GM18520 (cell line): ENCODE results near the gene BRIP1.
"Not testable (repeated sequence)": the region's sequence is repeated elsewhere in the genome, so short reads cannot be mapped to it uniquely, and the experiment has no call there.

Experiments
- ATAC-seq: cut with Tn5 transposase; IDR thresholded peaks from one replicate; pipeline ENCODE4 v1.9.1; 2021; ENCODE audit not compliant: unreplicated experiment

The BRIP1 gene

DNA sequence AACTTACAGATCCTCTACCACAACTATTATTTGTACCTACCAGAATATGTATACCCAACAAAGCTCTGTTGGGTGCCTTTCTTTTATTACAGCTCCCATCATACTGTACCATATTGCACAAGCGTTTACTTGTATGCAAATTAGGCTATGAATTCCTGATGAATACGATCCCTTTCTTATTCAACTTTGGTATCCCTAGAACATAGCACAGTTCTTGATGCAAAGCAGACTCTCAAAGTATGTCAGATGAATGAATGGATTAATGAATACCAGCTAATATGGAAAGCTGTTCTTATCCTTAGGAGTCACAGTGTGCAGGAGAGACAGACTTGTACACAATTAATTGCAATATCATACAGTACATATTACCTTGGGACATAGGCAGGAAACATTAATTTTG is 192.6 kb downstream of the BRIP1 start:
- no peak for ATAC-seq

DNA sequence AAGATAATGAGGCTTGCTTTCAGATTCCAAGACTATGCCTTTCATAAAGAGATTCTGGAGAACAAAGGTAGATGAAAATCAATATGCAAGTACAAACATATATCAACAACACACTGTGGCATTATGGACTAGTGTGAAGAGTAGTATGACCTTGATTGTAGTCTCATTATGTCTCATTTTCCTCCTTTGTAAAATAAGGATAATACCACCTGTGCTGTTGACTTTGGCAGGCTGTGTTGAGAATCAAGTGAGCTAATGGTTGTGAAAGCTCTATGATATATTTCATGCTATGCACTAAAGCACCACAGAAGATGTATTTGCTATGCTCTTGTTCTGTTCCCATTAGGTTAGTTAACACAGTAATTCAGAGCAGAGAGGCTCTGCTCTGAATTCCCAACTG is 193.8 kb downstream of the BRIP1 start:
- ATAC-seq = no peak

DNA sequence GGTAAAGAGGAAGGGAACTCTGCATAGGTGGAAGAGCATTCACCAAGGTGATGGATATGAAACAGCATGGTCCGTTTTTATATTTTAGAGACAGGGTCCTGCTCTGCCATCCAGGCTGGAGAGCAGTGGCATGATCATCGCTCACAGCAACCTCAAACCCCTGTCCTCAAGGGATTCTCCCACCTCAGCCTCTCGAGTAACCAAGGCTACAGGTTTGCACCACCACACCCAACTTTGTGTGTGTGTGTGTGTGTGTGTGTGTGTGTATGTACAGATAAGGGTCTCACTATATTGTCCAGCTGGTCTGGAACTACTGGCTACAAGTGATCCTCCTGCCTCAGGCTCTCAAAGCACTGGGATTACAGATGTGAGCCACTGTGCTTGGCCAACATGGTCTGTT is 194.8 kb downstream of the BRIP1 start:
- ATAC-seq = no peak

DNA sequence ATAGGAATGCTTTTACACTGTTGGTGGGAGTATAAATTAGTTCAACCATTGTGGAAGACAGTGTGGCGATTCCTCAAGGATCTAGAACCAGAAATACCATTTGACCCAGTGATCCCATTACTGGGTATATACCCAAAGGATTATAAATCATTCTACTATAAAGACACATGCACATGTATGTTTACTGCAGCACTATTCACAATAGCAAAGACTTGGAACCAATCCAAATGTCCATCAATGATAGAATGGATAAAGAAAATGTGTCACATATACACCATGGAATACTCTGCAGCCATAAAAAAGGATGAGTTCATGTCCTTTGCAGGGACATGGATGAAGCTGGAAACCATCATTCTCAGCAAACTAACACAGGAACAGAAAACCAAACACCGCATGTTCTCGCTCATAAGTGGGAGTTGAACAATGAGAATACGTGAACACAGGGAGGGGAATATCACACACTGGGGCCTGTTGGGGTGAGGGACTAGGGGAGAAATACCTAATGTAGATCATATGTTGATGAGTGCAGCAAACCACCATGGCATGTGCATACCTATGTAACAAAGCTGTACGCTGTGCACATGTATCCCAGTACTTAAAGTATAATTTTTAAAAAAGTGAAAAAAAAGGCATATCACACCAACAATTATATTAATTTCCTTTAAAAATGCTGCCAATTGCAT is 196.8 kb downstream of the BRIP1 start:
- ATAC-seq = not testable (repeated sequence)

DNA sequence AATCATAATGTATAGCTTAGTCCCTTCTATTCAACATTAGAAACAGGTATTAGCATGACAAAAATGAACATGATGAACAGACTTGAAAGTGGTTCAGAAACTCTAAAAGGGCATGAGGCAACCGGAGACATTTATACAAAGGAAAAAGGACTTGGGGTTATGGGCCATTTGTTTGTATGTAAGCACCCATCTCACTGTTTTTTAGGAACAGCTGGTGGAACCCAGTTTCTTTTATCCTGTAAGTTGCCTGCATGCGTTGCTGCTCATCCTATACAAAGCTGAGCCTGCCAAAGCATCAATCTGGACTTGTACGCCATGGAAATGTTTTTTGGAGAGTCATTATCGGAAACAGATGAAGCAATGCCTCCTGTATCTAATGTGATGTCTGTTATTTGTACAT is 200.0 kb downstream of the BRIP1 start:
- no peak for ATAC-seq

DNA sequence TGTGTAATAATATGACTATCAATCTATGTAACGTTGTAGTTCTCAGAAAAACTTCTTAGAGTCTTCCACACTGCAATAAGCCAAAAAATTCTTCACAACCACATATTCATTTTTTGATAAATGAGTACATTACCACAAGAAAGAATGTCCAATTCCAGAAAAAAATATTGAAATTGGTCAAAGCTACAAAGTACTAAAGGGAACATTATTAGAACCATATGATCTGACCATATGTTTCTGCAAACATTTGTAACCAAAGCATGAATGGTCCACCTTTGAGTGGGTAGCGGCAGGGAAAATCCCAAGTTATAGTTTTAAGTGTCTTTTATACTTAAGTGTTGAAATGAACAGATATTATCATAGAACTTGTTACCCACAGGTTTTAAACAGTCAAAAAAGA is 200.6 kb downstream of the BRIP1 start:
- no peak for ATAC-seq

DNA sequence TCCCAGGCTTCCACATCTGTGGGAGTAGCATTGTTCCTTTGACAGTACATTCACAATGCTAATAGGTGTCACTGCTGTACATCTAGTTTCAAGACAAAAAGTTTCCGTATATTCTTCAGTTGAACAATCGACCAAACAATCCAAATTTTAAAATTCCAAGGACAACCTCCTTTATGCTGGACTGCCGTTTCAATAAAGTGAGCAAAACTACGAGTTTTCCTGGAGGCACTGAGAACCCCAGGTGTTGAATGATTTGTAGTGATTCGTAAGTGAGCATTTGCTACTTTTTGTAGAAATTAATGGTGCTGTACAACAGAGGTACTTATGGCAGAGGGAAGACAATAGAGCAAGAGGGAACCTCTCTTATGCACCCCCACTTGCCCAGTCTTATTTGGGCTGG is 201.1 kb downstream of the BRIP1 start:
- ATAC-seq = no peak

DNA sequence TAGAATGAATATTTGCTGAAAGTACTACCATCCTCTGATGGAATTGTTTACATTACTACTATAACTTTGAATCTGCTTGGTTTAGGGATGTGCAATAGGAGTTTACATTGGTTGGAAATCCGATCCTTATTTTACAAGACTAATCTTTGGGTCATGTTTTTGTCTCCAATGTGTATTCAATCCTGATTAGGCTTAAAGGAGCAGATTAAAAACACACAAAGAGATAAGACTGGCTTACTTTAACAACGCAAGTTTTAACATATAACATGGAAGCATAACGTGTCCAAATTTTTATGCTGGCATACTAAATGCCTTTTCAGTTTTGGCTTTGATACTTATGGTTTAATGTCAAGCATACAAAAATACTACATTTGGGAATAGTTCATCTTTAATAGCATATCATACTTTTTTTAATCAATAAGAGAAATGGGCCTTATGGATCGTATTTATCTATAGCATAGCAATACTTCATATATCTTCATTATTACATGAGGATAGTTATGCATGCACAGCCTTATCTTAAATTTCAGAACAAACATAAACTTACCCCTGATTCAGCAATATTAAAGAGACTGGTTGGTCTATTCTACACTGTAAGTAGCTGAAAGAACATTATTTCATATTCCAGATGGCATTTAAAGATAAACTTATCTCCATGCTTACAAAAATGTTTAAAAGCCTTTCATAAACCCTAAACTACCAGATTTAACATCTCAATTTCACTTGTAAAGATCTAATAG is 202.4 kb downstream of the BRIP1 start:
- no peak for ATAC-seq

DNA sequence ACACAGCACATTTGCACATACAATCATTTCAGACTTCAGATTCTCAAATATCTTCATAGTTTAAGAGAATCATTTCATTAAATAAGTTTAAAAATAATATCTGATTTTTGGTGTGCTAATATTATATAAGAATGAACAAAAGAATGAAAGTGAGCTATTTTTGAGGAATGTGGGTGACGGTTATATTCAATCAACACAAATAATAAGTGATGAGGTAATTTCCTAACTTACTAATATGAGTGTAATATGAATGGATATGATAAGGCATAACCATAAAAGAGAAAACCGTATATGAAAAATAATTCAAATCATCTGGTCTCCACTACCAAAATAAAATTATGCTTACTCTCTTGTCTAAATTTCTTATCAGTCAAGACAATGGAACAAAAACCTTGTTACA is 203.9 kb downstream of the BRIP1 start:
- no peak for ATAC-seq

DNA sequence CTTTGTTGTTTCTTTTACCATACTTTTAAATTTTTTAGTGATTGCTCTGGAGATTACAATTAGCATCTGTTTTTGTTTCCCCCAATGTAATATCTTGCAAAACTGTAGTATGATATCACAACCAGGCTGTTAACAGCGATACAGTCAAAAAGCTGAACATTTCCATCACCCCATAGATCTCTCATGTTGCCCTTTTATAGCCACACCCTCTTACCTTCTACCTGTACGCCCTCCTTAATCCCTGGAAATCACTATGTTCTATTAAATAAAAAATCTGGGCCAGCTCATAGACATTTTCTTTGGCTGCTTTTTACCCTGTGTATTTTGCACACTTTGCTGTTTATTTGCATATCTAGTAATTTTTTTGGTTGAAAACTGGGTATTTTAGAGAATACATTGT is 205.1 kb downstream of the BRIP1 start:
- no peak for ATAC-seq

DNA sequence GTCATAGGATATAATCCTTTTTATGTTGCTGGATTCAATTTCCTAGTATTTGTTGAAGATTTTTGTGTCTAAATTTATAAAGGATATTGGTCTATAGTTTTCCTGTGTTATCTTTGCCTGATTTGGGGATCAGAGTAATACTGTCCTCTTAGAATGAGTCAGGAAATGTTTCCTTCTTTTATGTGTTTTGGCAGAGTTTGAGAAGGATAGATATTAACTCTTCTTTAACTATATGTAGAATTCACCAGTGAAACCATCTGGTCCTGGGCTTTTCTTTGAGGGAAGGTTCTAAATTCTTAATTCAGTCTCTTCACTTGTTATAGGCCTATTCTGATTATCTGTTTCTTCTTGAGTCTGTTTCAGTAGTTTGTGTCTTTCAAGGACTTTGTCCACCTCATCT is 206.0 kb downstream of the BRIP1 start:
- ATAC-seq = no peak

DNA sequence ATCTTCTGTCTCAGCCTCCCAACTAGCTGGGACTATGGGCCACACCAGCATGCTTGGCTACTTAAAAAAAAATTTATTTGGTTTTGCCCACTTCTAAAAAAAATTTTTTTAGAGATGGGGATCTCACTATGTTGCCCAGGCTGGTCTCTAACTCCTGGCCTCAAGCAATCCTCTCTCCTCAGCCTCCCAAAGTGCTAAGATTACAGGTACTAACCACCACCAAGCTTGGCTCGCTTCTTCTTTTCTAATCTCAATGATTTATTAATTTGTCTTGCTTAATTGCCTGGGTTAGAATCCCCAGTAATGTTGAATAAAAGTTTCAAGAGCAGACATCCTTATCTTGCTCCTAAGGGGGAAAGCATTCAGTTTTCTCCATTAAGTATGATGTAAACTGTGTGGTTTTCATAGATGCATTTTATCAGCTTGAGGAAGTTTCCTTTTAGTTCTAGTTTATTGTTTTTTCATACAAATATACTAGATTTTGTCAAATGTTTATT is 206.6 kb downstream of the BRIP1 start:
- no peak for ATAC-seq

DNA sequence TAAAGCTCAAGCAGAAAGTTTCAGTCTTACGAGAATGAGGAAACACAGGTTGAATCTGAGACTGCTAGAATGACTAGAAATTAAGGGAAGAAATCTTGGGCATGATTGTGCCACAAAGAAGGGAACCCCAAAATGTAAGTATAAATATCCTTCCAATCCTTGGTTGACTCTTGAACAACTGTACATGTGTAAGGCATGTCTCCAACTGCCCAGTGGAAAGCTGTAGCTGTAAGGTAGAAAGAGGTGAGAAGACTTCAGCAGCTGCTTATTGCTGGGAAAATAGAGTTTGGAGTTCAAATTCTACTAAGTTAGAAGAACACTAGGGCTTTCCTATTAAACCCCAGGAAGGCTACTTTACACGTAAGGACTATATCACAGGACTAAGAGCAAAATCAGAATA is 212.6 kb downstream of the BRIP1 start:
- no peak for ATAC-seq

DNA sequence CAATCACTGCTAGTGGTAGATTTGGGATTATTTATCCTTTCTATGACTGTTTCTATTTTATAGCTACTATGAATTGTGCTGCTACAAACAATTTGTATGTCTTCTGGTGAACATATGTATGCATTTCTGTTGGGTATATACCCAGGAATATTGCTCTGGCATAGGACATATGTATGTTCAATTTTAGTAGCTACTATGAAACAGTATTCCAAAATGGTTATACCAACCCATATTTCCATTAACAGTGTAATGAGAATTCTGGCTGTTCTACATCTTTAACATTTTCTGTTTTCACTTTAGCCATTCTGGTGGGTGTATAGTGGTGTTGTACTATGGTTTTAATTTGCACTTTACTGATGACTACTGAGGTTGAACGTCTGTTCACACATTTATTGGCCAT is 214.7 kb downstream of the BRIP1 start:
- no peak for ATAC-seq

DNA sequence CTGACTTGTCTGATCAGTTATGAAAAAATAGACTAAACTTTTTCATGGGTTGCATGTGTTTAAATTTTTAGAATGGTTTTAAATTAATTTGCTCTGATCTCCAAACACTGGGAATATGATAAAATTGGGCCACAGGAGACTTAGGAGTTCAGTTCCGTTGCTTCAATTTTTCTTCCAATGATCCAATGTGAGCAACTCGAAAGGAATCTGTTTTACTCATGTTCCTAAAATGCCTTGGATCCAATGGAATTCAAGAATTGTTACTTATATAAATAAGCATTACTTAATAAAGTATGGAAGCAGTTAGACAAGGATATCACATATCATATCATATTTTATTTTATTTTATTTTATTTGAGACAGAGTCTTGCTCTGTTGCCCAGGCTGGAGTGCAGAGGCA is 216.3 kb downstream of the BRIP1 start:
- ATAC-seq = no peak

DNA sequence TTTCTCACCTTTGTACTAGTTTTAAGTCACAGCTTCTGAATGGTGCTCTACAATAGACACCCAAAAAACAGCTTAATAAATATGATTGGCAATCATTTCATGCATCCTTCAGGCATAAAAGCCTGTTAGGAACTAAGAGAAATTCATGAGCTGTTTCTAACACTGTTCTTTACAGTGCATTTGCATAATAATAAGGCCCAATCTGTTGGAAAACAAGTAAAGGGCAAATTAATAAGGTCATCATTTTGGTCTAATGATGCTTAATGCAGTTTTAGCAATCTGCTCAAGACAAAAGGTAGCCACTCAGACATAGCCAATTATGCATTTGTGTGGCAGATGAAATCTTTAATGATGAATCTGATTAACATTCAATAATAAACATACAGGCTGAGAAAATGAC is 216.8 kb downstream of the BRIP1 start:
- ATAC-seq = no peak

DNA sequence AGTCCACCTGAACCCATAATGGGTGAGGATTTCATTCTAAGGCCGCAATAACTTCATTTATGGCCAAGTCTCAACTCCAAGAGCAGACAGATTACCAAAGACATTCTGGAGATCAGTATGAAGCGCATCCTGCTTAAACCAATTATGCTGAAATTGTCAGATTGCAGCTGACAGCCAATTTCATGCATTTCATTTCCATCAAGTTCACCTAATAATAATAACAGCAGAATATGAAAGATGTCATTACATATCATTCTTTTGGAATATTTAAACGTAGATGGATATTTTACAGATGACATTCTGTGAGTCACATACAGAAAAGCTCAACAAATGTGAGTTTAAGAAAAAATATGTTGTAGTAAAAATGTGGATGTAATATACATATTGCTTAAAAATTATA is 217.4 kb downstream of the BRIP1 start:
- ATAC-seq = no peak

DNA sequence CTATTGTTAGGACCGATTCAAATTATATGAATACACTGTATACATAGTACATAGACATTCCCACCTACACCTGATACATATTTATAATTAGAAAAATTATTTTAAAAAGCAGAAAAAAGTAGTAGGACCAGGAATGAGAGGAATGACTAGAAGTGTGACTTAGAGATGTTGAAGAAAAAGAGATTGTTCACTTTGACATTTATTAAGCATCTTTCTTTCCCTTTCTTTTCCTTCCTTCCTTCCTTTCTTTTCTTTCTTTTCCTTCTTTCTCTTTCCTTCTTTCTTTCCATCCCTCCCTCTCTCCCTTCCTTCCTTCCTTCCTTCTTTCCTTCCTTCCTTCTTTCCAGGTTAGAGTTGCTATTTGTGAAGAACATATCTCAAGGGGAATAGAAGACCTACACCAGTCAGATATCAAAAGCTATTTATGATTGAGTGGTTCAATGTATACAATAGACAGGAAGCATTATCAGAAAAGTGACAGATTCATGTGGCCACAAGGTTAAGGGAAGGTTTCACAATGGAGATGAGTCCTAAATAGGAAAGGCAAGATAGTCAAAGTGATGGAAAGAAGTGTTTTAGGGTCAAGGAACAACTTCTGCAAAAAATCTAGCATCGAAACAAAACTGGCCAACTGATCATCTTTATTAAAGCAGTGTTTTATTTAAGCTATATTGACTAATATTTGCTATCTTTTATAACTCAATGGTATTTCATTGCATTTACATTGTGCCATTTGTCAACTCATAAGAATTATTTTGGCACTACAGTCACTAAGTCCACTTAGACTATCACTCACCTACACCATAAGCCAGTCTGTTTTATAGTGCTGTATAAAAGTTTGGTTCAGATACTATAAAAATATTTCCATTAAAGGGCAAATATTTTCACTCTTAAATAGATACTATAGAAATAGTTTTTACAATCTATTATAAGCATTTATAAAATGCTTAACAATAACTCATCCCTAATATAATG is 218.2 kb downstream of the BRIP1 start:
- ATAC-seq = no peak

DNA sequence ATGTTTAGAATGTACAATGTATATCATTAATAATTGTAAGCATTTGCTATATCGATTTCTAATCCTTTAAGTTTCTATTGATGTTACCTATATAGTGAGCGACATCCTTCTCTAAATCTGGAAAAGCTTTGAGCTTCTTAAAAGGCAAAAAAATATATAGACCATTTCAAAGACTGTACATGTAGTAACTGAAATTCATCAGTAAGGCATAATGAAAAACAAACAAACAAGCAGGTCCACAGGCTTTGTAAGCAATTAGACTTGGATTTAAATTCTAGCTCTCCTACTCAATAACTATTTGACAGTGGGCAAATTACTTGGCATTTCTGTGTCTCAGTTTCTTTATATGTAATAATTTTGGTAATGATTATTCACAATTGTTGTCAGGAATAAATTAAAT is 220.6 kb downstream of the BRIP1 start:
- no peak for ATAC-seq

DNA sequence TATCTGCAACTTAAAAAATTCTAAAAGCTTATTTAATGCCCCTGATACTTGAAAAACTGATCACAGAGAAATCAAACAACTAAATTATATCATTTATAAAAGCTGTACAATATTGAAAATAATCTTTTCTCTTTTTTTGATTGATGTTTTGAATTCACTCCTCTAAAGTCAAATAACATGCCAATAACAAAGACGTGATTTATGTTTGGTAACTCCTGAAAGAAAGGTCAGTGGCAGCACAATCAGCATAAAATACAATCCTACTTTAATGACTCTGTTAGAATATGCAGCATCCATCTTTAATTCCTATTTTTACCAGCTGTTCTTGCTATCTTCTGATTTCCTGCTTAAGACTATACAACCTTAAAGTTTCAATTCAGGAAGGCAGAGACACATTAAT is 221.6 kb downstream of the BRIP1 start:
- no peak for ATAC-seq

DNA sequence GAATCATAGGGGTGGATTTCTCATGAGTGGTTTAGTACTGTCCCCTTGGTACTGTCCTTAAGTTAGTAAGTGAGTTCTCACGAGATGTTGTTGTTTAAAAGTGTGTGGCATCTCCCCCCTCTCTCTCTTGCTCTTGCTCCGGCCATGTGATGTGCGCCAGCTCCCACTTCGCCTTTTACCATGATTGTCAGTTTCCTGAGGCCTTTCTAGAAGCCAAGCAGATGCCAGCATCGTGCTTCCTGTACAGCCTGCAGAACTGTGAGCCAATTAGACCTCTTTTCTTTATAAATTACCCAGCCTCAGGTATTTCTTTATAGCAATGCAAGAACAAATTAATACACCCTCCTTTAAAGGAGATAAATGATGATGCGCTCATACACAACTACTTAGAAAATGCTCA is 222.2 kb downstream of the BRIP1 start:
- ATAC-seq = no peak

DNA sequence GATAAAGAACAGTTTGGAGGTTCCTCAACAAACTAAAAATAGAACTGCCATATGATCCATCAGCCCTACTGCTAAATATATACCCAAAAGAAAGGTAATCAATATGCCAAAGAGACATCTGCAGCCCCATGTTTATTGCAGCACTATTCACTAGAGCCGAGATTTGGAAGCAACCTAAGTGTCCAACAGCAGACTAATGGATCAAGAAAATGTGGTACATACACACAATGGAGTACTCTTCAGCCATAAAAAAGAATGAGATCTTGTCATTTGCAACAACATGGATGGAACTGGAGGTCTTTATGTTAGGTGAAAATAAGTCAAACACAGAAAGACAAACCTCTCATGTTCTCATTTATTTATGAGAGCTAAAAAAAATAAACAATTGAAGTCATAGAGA is 223.5 kb downstream of the BRIP1 start:
- no peak for ATAC-seq
